Panc1 (cell line): Measurements from ENCODE around the gene SIGMAR1.

Experiments
- POLR2AphosphoS5 ChIP-seq: IDR thresholded peaks from 2 replicates; pipeline ENCODE4 v1.6.1; 2012; ENCODE audit warnings: mild to moderate bottlenecking, low read depth, low read length, moderate library complexity
- SIN3A ChIP-seq: IDR thresholded peaks from 2 replicates; pipeline ENCODE4 v1.6.1; 2012; ENCODE audit warnings: low read depth, mild to moderate bottlenecking, low read length, moderate library complexity, borderline replicate concordance; ENCODE audit not compliant: insufficient read depth
- TF ChIP-seq, protein P1 (sequence below): fragments of 450-650 bp; IDR thresholded peaks from 2 replicates; pipeline ENCODE4 v1.5.1; 2017; ENCODE audit warnings: mild to moderate bottlenecking
- TF ChIP-seq, protein P2 (sequence below), 2 experiments: IDR thresholded peaks; 2 replicates each; pipeline ENCODE4 v1.6.1; 2011 to 2012; ENCODE audit warnings: low read depth in 2 of 2, control low read depth in 1 of 2, low read length in 1 of 2, mild to moderate bottlenecking in 1 of 2, moderate library complexity in 1 of 2; ENCODE audit not compliant: insufficient read depth in 1 of 2

DNA sequence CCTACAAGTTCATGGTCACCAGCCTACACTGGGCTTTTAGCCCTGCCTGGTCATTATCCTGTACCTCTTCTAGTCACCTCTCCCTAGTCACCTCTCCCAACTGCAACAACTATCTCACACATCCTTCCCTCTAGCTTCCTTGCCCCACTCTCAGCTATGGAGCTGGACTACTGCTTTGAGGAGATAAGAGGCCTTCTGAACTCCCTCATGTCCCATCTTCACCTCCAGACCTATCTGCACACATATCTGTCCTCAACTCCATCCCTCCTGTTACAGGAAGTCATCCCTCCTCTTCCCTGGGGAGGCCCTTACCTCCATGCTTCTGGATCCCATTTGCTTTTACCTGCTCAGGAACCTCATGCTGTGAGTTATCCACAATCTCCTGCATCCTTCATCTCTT lies 31.4 kb downstream of the SIGMAR1 start:
- TF ChIP-seq, protein P1, sequence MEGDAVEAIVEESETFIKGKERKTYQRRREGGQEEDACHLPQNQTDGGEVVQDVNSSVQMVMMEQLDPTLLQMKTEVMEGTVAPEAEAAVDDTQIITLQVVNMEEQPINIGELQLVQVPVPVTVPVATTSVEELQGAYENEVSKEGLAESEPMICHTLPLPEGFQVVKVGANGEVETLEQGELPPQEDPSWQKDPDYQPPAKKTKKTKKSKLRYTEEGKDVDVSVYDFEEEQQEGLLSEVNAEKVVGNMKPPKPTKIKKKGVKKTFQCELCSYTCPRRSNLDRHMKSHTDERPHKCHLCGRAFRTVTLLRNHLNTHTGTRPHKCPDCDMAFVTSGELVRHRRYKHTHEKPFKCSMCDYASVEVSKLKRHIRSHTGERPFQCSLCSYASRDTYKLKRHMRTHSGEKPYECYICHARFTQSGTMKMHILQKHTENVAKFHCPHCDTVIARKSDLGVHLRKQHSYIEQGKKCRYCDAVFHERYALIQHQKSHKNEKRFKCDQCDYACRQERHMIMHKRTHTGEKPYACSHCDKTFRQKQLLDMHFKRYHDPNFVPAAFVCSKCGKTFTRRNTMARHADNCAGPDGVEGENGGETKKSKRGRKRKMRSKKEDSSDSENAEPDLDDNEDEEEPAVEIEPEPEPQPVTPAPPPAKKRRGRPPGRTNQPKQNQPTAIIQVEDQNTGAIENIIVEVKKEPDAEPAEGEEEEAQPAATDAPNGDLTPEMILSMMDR = no peak
- TF ChIP-seq SIN3A = no peak
- TF ChIP-seq POLR2AphosphoS5 = no peak
- TF ChIP-seq, protein P2, sequence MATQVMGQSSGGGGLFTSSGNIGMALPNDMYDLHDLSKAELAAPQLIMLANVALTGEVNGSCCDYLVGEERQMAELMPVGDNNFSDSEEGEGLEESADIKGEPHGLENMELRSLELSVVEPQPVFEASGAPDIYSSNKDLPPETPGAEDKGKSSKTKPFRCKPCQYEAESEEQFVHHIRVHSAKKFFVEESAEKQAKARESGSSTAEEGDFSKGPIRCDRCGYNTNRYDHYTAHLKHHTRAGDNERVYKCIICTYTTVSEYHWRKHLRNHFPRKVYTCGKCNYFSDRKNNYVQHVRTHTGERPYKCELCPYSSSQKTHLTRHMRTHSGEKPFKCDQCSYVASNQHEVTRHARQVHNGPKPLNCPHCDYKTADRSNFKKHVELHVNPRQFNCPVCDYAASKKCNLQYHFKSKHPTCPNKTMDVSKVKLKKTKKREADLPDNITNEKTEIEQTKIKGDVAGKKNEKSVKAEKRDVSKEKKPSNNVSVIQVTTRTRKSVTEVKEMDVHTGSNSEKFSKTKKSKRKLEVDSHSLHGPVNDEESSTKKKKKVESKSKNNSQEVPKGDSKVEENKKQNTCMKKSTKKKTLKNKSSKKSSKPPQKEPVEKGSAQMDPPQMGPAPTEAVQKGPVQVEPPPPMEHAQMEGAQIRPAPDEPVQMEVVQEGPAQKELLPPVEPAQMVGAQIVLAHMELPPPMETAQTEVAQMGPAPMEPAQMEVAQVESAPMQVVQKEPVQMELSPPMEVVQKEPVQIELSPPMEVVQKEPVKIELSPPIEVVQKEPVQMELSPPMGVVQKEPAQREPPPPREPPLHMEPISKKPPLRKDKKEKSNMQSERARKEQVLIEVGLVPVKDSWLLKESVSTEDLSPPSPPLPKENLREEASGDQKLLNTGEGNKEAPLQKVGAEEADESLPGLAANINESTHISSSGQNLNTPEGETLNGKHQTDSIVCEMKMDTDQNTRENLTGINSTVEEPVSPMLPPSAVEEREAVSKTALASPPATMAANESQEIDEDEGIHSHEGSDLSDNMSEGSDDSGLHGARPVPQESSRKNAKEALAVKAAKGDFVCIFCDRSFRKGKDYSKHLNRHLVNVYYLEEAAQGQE (IDR thresholded peaks at IDR 0.05; ENCODE audit: insufficient read depth in 1 of 2, low read depth in 2 of 2, low read length in 1 of 2) = no peak
